Measurements from ENCODE around the gene TRIM71. TPM values are rescaled to one million over a fixed set of nuclear protein-coding genes. Genes with fewer than 3 reads are reported as not detected.

Gene TRIM71
- total RNA-seq, 3 donors from 2014 or later: not detected

DNA sequence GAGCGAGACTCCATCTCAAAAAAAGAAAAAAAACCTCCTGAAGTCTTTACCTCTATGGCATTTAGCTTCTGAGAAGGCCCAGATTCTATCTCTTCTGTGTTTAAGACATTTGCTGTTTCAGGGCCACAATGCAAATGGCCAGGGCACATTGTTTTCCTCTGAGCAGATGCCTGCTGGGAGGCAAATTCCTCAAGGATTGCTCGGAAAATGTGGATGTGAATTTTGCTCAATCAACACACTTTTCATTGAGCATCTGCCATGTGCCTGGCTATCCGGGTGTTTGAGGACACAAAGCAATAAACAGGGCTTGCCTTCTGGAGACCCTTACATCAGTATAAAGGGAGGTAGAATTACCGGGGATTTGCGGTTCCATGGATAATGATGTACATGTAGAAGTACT is 20.0 kb downstream of the TRIM71 start:
- Histone ChIP-seq H3K4me3 (no peak overlapping the region), H3K36me3 (ENCODE audit: low read depth) (no peaks in the 10 kb centered on the region), H3K9me3 (no peaks in the 10 kb centered on the region), H3K4me1 (ENCODE audit: low read depth) (no peaks in the 10 kb centered on the region)
- ATAC-seq: no peak
- TF ChIP-seq, protein P1, sequence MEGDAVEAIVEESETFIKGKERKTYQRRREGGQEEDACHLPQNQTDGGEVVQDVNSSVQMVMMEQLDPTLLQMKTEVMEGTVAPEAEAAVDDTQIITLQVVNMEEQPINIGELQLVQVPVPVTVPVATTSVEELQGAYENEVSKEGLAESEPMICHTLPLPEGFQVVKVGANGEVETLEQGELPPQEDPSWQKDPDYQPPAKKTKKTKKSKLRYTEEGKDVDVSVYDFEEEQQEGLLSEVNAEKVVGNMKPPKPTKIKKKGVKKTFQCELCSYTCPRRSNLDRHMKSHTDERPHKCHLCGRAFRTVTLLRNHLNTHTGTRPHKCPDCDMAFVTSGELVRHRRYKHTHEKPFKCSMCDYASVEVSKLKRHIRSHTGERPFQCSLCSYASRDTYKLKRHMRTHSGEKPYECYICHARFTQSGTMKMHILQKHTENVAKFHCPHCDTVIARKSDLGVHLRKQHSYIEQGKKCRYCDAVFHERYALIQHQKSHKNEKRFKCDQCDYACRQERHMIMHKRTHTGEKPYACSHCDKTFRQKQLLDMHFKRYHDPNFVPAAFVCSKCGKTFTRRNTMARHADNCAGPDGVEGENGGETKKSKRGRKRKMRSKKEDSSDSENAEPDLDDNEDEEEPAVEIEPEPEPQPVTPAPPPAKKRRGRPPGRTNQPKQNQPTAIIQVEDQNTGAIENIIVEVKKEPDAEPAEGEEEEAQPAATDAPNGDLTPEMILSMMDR (IDR thresholded peaks at IDR 0.05): no peak
- no peak for DNase-seq
- intact Hi-C loops (cut with DNase I, micrococcal nuclease): no loop called here

DNA sequence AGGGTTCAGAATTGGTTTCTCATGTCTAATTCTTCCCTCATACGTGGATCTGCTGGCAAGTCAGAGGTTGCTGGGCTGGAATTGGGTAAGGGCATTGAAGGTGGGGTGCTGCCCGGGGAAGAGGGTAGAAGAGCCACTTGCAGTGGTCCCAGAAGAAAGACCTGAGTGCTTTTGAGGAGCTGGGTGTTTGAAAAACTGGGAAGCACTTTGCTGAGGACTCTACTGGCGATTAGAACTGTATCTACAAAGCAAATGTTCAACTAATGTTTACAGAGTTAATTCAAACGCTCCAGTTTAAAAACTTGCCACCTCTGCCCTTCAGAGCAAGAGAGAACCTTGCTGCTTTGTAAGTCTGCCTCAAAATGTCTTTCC is 21.9 kb downstream of the TRIM71 start:
- DNase-seq (no peak), ATAC-seq (no peak)
- H3K36me3 ChIP-seq (ENCODE audit: low read depth): no peaks in the 10 kb centered on the region
- no peak overlapping the region for H3K4me3 ChIP-seq
- intact Hi-C loops (cut with DNase I, micrococcal nuclease): no loop called here
- H3K9me3 ChIP-seq: no peaks in the 10 kb centered on the region
- TF ChIP-seq, protein P1 (IDR thresholded peaks at IDR 0.05): no peak
- no peaks in the 10 kb centered on the region for H3K4me1 ChIP-seq (ENCODE audit: low read depth)

DNA sequence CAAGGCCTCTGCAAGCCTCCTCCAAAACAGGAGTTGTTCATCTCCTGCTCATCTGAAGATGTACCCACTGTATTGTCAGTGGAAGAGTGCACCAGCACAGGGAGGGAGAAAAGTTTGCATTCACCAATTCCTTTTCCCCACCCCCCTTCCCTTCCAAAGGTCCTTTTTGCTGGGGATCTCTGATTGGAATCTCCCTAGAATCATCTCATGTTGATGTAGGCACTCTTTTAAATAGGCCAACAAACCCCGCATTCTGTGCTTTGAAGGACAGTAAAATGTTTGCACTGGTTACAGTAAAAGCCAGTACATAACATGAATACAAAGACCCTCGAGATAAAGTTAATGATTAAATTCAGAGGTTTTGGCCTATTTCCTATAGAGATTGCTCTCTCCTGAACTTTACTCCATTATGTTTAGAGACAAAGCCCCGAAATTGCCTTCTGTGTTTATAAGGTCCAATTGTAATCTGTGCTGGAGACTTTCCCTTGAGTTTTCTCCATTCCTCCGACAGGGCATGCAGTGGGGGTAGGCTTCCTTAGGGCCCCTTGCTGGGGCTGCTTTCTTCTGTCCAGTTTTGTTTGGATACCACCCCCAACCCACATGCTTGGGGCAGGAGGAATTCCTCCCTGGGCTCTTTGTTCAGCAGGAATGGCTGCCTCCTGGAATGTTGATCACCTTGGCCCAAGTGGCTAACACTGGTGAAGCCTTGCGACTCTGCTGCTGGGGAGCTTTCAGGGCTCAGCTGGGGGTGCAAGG is 22.5 kb downstream of the TRIM71 start:
- H3K4me1 ChIP-seq (ENCODE audit: low read depth): no peaks in the 10 kb centered on the region
- intact Hi-C loops (cut with DNase I, micrococcal nuclease): no loop called here
- DNase-seq (no peak), ATAC-seq (no peak)
- TF ChIP-seq, protein P1 (IDR thresholded peaks at IDR 0.05): no peak
- H3K36me3 ChIP-seq (ENCODE audit: low read depth): no peaks in the 10 kb centered on the region
- H3K4me3 ChIP-seq: no peak overlapping the region
- no peaks in the 10 kb centered on the region for H3K9me3 ChIP-seq

DNA sequence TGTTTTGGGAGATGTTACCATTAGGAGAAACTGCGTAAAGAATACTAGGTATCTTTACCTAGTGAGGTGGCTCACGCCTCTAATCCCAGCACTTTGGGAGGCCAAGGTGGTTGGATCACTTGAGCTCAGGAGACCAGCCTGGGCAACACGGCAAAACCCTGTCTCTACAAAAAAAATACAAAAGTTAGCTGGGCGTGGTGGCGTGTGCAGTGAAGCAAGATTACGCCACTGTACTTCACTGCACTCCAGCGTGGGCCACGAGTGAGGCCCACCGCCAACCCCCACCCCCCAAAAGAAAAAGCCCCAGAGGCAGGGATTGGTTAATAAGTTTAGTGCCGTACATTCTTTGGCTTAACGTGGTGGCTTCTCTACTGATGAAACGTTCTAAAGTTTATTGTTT is 23.5 kb downstream of the TRIM71 start:
- H3K9me3 ChIP-seq: no peaks in the 10 kb centered on the region
- ATAC-seq (no peak), DNase-seq (no peak)
- no peaks in the 10 kb centered on the region for H3K4me1 ChIP-seq (ENCODE audit: low read depth)
- H3K4me3 ChIP-seq: no peak overlapping the region
- TF ChIP-seq, protein P1 (IDR thresholded peaks at IDR 0.05): no peak
- no peaks in the 10 kb centered on the region for H3K36me3 ChIP-seq (ENCODE audit: low read depth)
- intact Hi-C loops (cut with DNase I, micrococcal nuclease): no loop called here

DNA sequence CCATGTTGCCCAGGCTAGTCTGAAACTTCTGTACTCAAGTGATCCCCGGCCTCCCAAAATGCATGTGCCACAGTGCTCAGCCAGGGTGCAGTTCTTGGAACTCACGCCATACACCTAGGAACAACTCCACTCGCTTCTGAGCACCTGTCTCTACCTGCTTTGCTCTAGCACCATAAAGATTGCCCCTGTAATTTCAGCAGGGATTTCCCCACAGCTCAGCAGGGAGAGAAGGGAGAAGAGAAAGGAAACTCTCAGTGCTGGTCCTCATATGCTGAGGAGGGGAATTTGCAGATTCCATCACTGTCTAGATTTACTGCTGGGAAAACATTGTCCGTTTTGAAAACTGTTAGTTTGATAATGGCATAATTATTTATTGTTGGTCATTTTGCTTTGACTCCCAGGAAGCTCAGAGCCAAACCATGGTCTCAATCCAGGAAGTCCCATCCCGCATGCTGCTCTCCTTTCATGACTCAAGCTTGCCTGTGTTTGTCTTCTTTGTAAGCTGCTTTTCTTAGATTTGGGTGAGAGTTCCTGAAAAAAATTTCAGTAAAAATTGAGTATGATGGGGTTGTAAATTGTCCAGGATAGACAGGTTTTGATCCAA is 24.2 kb downstream of the TRIM71 start:
- TF ChIP-seq, protein P1 (IDR thresholded peaks at IDR 0.05): no peak
- no peak for DNase-seq

More for the DNA sequence above, 24.2 kb downstream of the TRIM71 start:
- Histone ChIP-seq H3K4me1 (ENCODE audit: low read depth) (no peaks in the 10 kb centered on the region), H3K36me3 (ENCODE audit: low read depth) (no peaks in the 10 kb centered on the region), H3K9me3 (no peaks in the 10 kb centered on the region), H3K4me3 (no peak overlapping the region)
- intact Hi-C loops (cut with DNase I, micrococcal nuclease): no loop called here
- ATAC-seq: peak; percentile 57

Data from mucosa of descending colon (tissue), 3 donors.